Activated CD4-positive, CD25-positive, alpha-beta regulatory T cell treated with anti-CD3 and anti-CD28 coated beads, Interleukin-2, amount 50 U/mL, for 72 hours (primary cell): ENCODE measurements around the gene CPE.
A peak's percentile ranks its signal among the peaks of the same experiment; 100 is the strongest.
"Not testable (repeated sequence)": the region's sequence is repeated elsewhere in the genome, so short reads cannot be mapped to it uniquely, and the experiment has no call there.

ENCODE experiments used
- DNase-seq: peaks from one replicate; pipeline ENCODE4 v3.0.0; 2021

Gene CPE

GRCh38 chr4:165470009-165470408, 91.2 kb downstream of the CPE start:
- DNase-seq: no peak

- DNase-seq: no peak
Observed at GRCh38 chr4:165472943-165473676, 94.3 kb downstream of the CPE start.

DNA sequence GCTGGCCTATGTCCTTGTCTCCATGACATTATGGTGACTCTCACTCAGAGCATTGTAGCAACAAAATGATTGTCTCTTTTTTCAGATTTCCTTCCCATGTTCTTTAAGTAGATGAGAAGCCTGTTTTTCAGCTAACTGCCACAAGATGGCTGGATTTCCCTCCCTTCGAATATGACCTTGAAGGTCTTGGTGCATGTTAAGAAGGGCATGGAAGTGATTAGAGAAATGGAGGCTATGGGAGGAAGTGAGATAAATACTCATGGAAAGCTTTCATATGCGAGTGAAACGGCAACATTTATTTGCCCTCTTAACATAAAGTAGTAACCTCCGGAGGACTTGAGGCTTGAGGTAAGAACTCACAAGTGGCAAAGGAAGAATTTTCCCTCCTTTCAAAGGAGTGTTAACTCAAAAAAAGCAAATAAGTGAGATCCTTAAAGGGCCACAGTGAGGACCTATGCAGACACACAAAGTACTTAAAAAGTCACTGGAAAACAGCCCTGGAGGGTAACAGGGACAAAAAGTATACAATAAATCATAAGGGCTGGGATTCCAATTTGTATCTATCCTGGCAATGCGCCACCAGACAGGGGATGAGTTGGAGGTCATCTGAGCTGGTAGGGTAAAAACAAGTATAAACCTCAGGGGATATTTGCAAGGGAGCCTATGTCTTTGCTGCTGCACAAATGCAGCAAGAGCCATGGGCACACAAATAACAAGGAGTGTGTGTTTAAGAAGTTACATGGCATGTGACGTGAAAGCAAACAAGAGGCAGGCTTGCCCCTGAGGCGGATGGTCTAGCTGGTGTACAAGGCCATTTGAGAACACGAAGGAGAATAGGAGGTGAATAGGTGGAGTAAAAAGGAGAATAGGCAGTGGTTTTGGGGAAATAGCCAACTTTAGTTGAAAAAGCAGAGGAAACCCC, 96.2 kb downstream of the CPE start:
- DNase-seq: no peak

DNA sequence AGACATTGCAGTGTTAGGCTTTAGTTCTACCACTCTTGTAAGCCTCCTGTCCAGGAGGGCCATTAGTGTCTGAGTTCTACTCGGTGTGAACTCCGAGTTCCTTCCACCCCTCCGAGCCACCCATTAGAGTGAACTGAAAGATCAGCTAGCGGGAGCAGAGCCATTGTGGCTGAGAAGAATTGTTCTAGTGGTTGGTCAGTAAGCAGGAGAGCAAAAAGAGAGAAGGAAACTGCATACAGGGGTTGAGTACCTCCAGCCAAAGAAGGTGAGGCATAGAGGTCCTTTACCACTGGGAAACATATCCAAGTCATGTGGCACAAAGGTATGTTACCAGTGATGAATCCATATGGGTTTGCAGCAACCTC, 96.9 kb downstream of the CPE start:
- DNase-seq: no peak

GRCh38 chr4:165476214-165477098, 97.6 kb downstream of the CPE start:
- DNase-seq: no peak

GRCh38 chr4:165477799-165478198, 99.0 kb downstream of the CPE start:
- DNase-seq: no peak

- no peak for DNase-seq
Observed at GRCh38 chr4:165478260-165478659, 99.5 kb downstream of the CPE start.

- DNase-seq: no peak
Observed at GRCh38 chr4:165481053-165481835, 102.4 kb downstream of the CPE start.

DNA sequence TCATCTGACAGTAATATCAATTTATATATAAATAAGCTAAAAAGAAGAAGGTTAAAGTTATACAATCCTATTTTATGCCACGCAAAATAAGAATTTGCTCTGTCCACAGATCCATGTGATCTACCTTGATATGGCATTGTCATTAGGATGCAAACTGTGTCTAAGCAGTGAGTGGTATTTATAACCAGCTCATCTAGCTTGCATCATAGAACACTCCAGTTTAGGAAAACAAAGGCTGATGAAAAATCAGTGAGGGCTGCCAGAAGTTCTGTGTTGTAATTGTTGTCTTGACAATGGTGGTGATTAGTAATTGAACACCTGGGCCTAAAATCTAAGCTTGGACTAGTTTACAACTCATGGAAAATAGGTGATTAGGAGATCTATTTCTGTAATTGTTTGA, 111.0 kb downstream of the CPE start:
- DNase-seq: no peak

DNA sequence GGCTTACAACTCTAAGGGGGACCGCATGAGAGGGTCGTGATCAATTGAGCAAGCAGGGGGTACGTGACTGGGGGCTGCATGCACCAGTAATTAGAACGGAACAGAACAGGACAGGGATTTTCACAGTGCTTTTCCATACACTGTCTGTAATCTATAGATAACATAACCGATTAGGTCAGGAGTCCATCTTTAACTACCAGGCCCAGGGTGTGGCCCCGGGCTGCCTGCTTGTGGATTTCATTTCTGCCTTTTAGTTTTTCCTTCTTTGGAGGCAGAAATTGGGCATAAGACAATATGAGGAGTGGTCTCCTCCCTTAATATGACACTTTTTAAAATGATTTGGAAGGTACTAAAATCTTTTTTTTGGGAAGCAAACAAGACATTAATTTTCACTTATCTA, 113.8 kb downstream of the CPE start:
- DNase-seq: not testable (repeated sequence)

- peak; percentile 54 for DNase-seq
Observed at GRCh38 chr4:165493359-165493758, 114.6 kb downstream of the CPE start.

DNA sequence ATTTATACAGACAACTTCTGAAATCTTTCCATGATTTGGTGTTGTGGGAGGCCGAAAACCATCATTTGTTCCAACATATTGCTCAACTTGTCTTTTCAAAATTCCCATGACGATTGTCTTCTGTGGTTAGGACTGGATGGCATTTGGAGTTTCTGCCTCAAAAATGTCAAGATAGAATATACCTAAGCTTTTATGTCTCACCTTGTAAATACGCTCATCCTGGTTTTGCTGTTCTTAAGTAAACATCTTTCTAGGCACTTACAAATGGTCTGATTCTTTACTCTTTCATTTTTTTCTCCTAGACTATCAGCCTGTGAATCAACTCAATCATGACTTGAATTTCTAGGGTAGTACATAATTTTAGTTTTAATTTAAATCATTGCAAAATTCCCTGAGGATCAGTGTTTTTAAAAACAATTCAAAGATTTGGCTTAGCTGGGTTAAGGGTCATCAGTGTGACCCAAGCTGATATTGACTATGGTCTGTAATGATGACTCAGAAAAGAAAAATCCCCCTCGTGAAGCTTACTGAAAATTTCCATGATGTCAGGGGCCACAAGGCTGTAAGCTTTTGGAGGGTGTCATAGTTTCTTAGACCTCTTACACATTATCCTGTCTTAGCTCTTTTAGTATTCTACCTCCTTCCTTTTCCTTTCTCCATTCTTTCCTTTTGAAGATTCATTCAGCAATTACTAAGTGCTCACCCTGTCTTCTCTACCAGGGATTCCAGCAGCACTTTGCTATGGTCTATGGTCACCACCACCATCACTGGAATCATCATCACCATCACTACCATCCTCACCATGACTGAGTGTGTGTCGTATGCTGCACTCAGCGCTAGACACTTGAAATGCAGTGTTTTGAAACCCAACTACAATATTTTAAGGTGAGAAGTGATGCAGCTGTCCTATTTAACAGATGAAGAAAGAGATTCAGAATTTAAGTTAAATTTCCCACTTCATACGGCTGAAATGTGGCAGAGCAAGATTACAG, 124.4 kb downstream of the CPE start:
- DNase-seq: no peak

DNA sequence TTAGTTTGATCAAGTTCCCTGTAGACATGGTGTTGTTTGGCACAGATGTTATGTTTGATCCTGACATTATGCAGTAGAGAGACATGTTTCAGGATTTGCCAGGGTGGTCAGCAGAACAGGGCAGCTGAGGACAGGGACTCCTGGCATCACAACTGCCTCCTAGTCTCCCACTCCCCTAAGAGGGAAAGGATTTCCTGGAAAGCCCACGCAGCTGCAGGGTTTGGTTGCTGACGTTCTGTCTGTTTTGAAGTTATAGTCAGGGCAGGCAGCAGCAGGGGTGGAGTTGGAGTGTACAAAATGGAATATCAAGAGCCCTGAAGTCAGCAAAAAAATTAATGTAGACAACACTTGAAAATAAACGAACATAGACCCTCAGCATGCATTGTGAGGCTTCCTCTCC, 125.4 kb downstream of the CPE start:
- DNase-seq: no peak

DNA sequence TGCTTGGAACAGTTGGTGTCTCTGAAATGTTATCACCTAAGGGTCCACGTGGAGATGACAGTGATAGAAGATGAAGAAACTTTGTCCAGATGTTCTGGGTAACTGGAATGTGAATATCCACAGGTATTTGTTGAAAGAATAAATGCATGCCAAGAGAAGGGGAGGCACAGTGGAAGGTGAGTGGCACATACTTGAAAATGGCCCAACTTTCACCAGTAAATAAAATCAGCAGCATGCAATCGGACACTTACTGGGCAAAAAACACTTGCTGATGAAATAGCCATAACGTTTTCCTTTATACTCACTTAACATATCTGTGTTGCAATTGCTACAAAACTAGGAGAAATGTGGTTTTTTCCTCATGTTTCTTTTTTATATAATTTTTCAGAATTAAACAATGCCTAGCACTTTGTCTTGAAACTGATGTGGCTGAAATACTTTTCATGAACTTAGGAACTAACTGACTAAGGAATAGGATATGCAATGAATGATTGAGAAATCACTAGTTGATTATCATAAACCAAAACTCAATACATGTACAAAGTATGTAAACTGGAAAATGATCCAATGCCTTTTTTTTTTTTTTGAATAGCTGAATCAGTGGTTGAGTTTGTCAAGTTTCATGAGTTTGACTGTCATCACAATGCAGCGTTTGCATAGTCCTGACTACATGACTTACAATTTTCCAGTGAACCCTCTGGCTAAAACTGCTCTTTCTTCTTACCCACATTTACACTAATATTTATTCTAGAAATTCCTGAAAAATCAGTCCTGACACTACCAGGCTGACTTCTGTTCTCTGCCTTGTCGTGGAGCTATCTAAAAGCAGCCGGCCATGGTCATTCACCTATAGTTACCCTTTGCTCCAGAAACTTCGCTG, 127.4 kb downstream of the CPE start:
- DNase-seq: no peak

DNA sequence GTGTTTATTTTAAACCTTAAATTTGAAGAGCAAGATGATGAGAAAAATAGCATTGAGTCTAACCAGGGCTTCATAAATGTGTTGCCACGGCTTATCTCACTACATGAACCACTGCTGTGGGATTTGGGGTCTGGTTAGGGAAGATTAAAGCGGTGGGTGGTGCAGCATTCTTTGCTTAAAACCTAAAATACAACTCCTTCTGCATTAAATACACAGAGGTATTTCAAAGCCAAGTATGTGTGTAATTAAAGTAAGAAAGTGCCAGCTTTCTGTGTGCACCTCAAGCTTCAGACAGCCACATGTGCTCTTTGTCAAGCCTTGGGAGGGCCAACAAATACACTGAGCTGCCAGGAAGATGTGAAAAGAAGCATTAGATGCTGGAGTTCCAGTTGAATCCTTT, 128.0 kb downstream of the CPE start:
- DNase-seq: no peak

DNA sequence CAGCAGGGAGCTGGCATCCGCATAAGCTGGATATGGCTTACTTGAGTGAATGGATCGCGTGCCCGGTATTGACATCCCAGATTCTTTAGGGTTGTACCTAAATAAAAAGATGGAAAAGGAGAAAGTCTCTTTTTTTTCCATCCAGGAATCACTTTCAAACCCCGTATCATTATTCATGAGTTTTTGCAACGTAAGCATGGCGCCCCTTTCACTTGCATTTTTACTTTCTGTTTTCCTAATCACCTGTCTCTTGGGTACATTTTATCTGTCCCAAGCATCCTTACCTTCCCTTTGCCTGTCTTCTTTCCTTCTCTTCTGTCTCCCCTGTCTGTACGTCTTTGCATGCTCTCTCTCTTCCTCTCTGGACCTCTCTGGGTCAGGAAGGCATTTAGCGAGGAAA, 128.6 kb downstream of the CPE start:
- no peak for DNase-seq

DNA sequence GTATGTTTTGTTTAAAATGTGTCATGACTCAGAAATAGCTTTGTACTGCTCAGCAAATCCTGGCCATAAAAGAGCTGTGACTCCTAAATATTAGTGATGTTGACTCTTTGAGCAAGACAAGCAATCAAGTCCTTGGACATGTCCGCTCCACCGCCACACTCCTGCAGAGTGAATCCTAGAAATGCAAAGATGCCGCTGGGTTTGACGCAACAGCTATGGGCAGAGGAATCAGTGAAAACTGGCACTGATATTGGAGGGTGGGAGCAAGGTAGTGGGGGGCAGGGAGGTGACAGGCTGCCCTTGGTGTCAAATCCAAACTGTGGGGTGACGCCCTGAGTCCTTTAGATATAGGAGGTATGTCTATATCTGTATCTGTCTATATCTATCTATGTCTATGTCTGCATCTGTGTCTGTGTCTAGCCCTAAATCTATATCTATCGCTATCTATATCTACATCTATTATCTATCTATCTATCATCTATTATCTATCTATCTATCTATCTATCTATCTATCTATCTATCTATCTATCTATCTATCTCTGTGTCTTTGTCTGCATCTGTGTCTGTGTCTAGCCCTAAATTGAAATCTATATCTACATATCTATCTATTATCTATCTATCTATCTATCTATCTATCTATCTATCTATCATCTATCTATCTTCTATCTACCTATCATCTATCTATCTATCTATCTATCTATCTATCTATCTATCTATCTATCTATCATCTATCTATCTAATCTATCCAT, 129.7 kb downstream of the CPE start:
- no peak for DNase-seq

DNA sequence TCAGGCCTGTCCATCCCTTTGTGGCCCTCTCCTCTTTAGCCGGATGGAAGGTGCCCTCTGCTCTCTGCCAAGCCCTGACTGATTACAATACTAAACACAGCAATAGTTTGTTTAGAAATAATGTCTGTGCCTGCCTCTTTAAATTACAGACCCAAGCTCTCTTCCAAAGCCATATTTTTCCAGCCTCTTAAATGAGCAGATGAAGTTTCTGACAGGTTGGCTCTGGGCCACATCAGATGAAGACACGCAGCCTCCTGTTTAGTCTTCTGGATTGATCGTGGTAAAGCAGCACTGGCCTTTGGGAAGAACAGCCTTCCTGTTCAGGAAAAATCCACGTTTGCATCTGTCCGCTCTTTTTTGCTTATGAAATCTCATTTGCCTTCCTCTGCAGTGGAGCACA, 133.6 kb downstream of the CPE start:
- DNase-seq: no peak

- DNase-seq: no peak
Observed at GRCh38 chr4:165514739-165515138, 135.9 kb downstream of the CPE start.
